Osteoblast (primary cell): ENCODE data around the gene OTOP3. TPM values are rescaled to one million over a fixed set of nuclear protein-coding genes. Genes with fewer than 3 reads are reported as not detected.

ENCODE experiments used
- DNase-seq: peaks from one replicate; pipeline ENCODE4 v3.0.0; 2011; ENCODE audit warnings: low spot score, mixed read lengths; ENCODE audit not compliant: insufficient read length; ENCODE audit errors: missing footprints
- H2AFZ ChIP-seq: 2 replicates; pipeline ENCODE4 v1.6.0; 2011; ENCODE audit warnings: mild to moderate bottlenecking, low read length
- H3K27ac ChIP-seq: 2 replicates; pipeline ENCODE4 v1.5.1; 2011; ENCODE audit warnings: mild to moderate bottlenecking, low read depth, low read length, moderate library complexity
- H3K27me3 ChIP-seq: 2 replicates; pipeline ENCODE4 v1.6.0; 2012; ENCODE audit warnings: mild to moderate bottlenecking, control low read depth, inconsistent platforms, low read length, moderate library complexity; ENCODE audit not compliant: insufficient read depth
- H3K36me3 ChIP-seq: 2 replicates; pipeline ENCODE4 v1.5.1; 2011; ENCODE audit warnings: mild to moderate bottlenecking, low read length, control low read depth, moderate library complexity; ENCODE audit not compliant: insufficient read depth
- H3K4me1 ChIP-seq: 2 replicates; pipeline ENCODE4 v1.5.1; 2011; ENCODE audit warnings: mild to moderate bottlenecking, low read length, control low read depth, moderate library complexity; ENCODE audit not compliant: insufficient read depth
- H3K4me2 ChIP-seq: 2 replicates; pipeline ENCODE4 v1.6.0; 2011; ENCODE audit warnings: mild to moderate bottlenecking, low read length; ENCODE audit not compliant: insufficient read depth
- H3K4me3 ChIP-seq: fragments of 200-600 bp; sonication (generic); 3 replicates; pipeline ENCODE4 v1.5.1; 2012; ENCODE audit warnings: mild to moderate bottlenecking, low read length, inconsistent platforms; ENCODE audit not compliant: insufficient read depth
- H3K79me2 ChIP-seq: 2 replicates; pipeline ENCODE4 v1.6.0; 2012; ENCODE audit warnings: mild to moderate bottlenecking, low read length, control low read depth, inconsistent platforms; ENCODE audit not compliant: insufficient read depth
- H3K9me3 ChIP-seq: 2 replicates; pipeline ENCODE4 v1.5.1; 2011; ENCODE audit warnings: low read depth, low read length, control low read depth
- H4K20me1 ChIP-seq: 2 replicates; pipeline ENCODE4 v1.6.0; 2012; ENCODE audit warnings: mild to moderate bottlenecking, low read length, control low read depth; ENCODE audit not compliant: insufficient read depth
- CTCF ChIP-seq: IDR thresholded peaks from 2 replicates; pipeline ENCODE4 v1.5.1; 2011; ENCODE audit warnings: mild to moderate bottlenecking, low read depth, low read length, moderate library complexity; ENCODE audit errors: extremely low read depth
- total RNA-seq: library from RNA; depleted of rRNA; stranded (reverse); fragments of >200 nt; gene quantifications from 2 replicates; pipeline ENCODE4 v1.2.3, GENCODE V29; 2012

The OTOP3 gene
- total RNA-seq, 1 donor, result not detected

- peak; percentile 80 for DNase-seq
- H3K27ac ChIP-seq, result no peak overlapping the region
- H3K27me3 ChIP-seq, result peaks cover 13% of the 10 kb centered on the region
- no peak overlapping the region for H3K4me3 ChIP-seq
- H3K4me2 ChIP-seq, result no peak overlapping the region
- H2AFZ ChIP-seq, result no peak overlapping the region
- no peaks in the 10 kb centered on the region for H3K36me3 ChIP-seq
- no peaks in the 10 kb centered on the region for H3K79me2 ChIP-seq
- H3K4me1 ChIP-seq, result no peaks in the 10 kb centered on the region
- TF ChIP-seq CTCF, result no peak
- no peaks in the 10 kb centered on the region for H4K20me1 ChIP-seq
- H3K9me3 ChIP-seq, result no peaks in the 10 kb centered on the region
Observed at GRCh38 chr17:74950207-74950606, 14.5 kb downstream of the OTOP3 start.

- H3K4me2 ChIP-seq, result no peak overlapping the region
- H3K9me3 ChIP-seq, result no peaks in the 10 kb centered on the region
- DNase-seq, result no peak
- no peaks in the 10 kb centered on the region for H3K79me2 ChIP-seq
- TF ChIP-seq CTCF, result no peak
- H3K4me1 ChIP-seq, result no peaks in the 10 kb centered on the region
- peaks cover 8% of the 10 kb centered on the region for H3K27me3 ChIP-seq
- H3K27ac ChIP-seq, result no peak overlapping the region
- H3K36me3 ChIP-seq, result no peaks in the 10 kb centered on the region
- no peaks in the 10 kb centered on the region for H4K20me1 ChIP-seq
- H2AFZ ChIP-seq, result no peak overlapping the region
- H3K4me3 ChIP-seq, result no peak overlapping the region
Observed at GRCh38 chr17:74951065-74951464, 15.4 kb downstream of the OTOP3 start.

GRCh38 chr17:74951680-74952421, 16.2 kb downstream of the OTOP3 start:
- no peak for DNase-seq

More at GRCh38 chr17:74951680-74952421, 16.2 kb downstream of the OTOP3 start:
- Histone ChIP-seq H3K27ac (no peak overlapping the region), H3K4me3 (no peak overlapping the region), H3K9me3 (no peaks in the 10 kb centered on the region), H4K20me1 (no peaks in the 10 kb centered on the region), H3K27me3 (peaks cover 8% of the 10 kb centered on the region), H3K36me3 (no peaks in the 10 kb centered on the region), H3K4me1 (no peaks in the 10 kb centered on the region), H3K79me2 (no peaks in the 10 kb centered on the region), H3K4me2 (no peak overlapping the region), H2AFZ (no peak overlapping the region)
- no peak for TF ChIP-seq CTCF
